H1 (cell line): Measurements from ENCODE around the gene HLA-DQA1. TPM values are rescaled to one million over a fixed set of nuclear protein-coding genes. Genes with fewer than 3 reads are reported as not detected.

Experiments
- CTCF ChIA-PET: fragments of 300-600 bp; sonication (Branson Sonifier 250); formaldehyde crosslinking; loops from one replicate; lab custom pipeline; 2021; ENCODE audit not compliant: partially characterized antibody; lab: Charles Lee
- POLR2A ChIA-PET: fragments of 300-600 bp; sonication (Branson Sonifier 250); formaldehyde crosslinking; loops from one replicate; lab custom pipeline; 2021; ENCODE audit warnings: inconsistent platforms; ENCODE audit not compliant: partially characterized antibody; lab: Charles Lee
- DNase-seq, 2 experiments: peaks; one replicate each; pipeline versions ENCODE4 v3.0.0 to v3.0.0-alpha.2; 2010 to 2022; ENCODE audit warnings: low spot score in 2 of 2, low read depth in 1 of 2, mixed read lengths in 1 of 2
- FAIRE-seq: peaks from 2 replicates; lab custom pipeline; 2011; peaks lifted over from hg19 to GRCh38; lab: Jason Lieb, UNC
- H2AFZ ChIP-seq: 2 replicates; pipeline ENCODE4 v1.8.1; 2012; ENCODE audit warnings: low read length, inconsistent platforms
- H2AK5ac ChIP-seq: 2 replicates; pipeline ENCODE4 v1.6.1; 2013; ENCODE audit warnings: low read depth, low read length
- H2BK120ac ChIP-seq: replicated peaks from 2 replicates; pipeline ENCODE3; 2013; ENCODE audit warnings: low read depth, low read length, inconsistent platforms
- H2BK12ac ChIP-seq: 2 replicates; pipeline ENCODE4 v1.6.1; 2013; ENCODE audit warnings: low read depth, low read length
- H2BK15ac ChIP-seq: 2 replicates; pipeline ENCODE4 v1.6.1; 2013; ENCODE audit warnings: low read length
- H2BK20ac ChIP-seq: 2 replicates; pipeline ENCODE4 v1.6.1; 2013; ENCODE audit warnings: low read length
- H2BK5ac ChIP-seq: 2 replicates; pipeline ENCODE4 v1.6.1; 2013; ENCODE audit warnings: low read depth, low read length
- H3K14ac ChIP-seq: 2 replicates; pipeline ENCODE4 v1.6.1; 2013; ENCODE audit warnings: inconsistent platforms; ENCODE audit not compliant: insufficient read length
- H3K18ac ChIP-seq: 2 replicates; pipeline ENCODE4 v1.6.1; 2013; ENCODE audit warnings: low read length; ENCODE audit errors: extremely low read depth
- H3K23ac ChIP-seq: 2 replicates; pipeline ENCODE4 v1.6.1; 2013; ENCODE audit warnings: inconsistent platforms; ENCODE audit not compliant: insufficient read length
- H3K23me2 ChIP-seq: 2 replicates; pipeline ENCODE4 v1.6.1; 2013; ENCODE audit warnings: low read depth, low read length
- H3K27ac ChIP-seq: 2 replicates; pipeline ENCODE4 v1.6.1; 2011; ENCODE audit warnings: low read depth, low read length, inconsistent platforms
- H3K27me3 ChIP-seq, 4 experiments: replicated peaks in 1 of 4; 1 replicate in 1 of 4; 2 replicates in 3 of 4; pipeline versions ENCODE4 v1.6.1 to v1.8.1; 2011 to 2013; ENCODE audit warnings: low read length in 3 of 4, mild to moderate bottlenecking in 3 of 4, inconsistent platforms in 2 of 4, mixed read lengths in 2 of 4, moderate library complexity in 1 of 4; ENCODE audit not compliant: control insufficient read depth in 3 of 4, insufficient read depth in 3 of 4; ENCODE audit errors: extremely low read depth in 1 of 4
- H3K36me3 ChIP-seq, 4 experiments: 2 replicates each; pipeline versions ENCODE4 v1.6.1 to v1.8.1; 2011 to 2013; ENCODE audit warnings: mild to moderate bottlenecking in 4 of 4, low read length in 3 of 4, moderate library complexity in 2 of 4, control low read depth in 1 of 4, inconsistent platforms in 1 of 4; ENCODE audit not compliant: insufficient read depth in 4 of 4, control insufficient read depth in 2 of 4
- H3K4ac ChIP-seq: replicated peaks from 2 replicates; pipeline ENCODE3; 2013; ENCODE audit warnings: low read length, low read depth, mixed read lengths, inconsistent platforms; ENCODE audit not compliant: insufficient read length
- H3K4me1 ChIP-seq, 4 experiments: replicated peaks in 1 of 4; 1 replicate in 1 of 4; 2 replicates in 3 of 4; pipeline versions ENCODE4 v1.6.1 to v1.8.1; 2011 to 2013; ENCODE audit warnings: low read length in 3 of 4, inconsistent platforms in 2 of 4, mixed read lengths in 1 of 4; ENCODE audit not compliant: insufficient read depth in 4 of 4, control insufficient read depth in 3 of 4
- H3K4me2 ChIP-seq, 2 experiments: 2 replicates each; pipeline versions ENCODE4 v1.6.1 to v1.8.1; 2011 to 2013; ENCODE audit warnings: low read depth in 2 of 2, low read length in 2 of 2, control low read depth in 1 of 2, inconsistent platforms in 1 of 2, mild to moderate bottlenecking in 1 of 2; ENCODE audit not compliant: insufficient read depth in 1 of 2
- H3K4me3 ChIP-seq, 4 experiments: fragments of 200-600, 300-600 bp in 1 of 4; sonication (generic), shearing (Covaris generic), sonication (Bioruptor Twin) in 1 of 4; 2 replicates each; pipeline versions ENCODE4 v1.5.1 to v1.8.1; 2011 to 2016; ENCODE audit warnings: low read length in 4 of 4, low read depth in 3 of 4, control low read depth in 2 of 4, inconsistent platforms in 2 of 4, mild to moderate bottlenecking in 2 of 4, mixed read lengths in 1 of 4, moderate library complexity in 1 of 4; ENCODE audit not compliant: insufficient read depth in 2 of 4; ENCODE audit errors: extremely low read depth in 1 of 4
- H3K56ac ChIP-seq: replicated peaks from 2 replicates; pipeline ENCODE3; 2013; ENCODE audit warnings: low read depth, mild to moderate bottlenecking, mixed read lengths, low read length, inconsistent platforms; ENCODE audit not compliant: insufficient read length
- H3K79me1 ChIP-seq: 2 replicates; pipeline ENCODE4 v1.6.1; 2013; ENCODE audit warnings: low read depth, low read length, control low read depth
- H3K79me2 ChIP-seq, 2 experiments: 2 replicates each; pipeline versions ENCODE4 v1.6.1 to v1.8.1; 2012 to 2013; ENCODE audit warnings: low read length in 2 of 2, mild to moderate bottlenecking in 2 of 2, inconsistent platforms in 1 of 2; ENCODE audit not compliant: insufficient read depth in 2 of 2, control insufficient read depth in 1 of 2
- H3K9ac ChIP-seq, 4 experiments: replicated peaks in 1 of 4; 1 replicate in 1 of 4; 2 replicates in 3 of 4; pipeline versions ENCODE4 v1.6.1 to v1.8.1; 2011 to 2013; ENCODE audit warnings: low read depth in 3 of 4, low read length in 3 of 4, control low read depth in 2 of 4, mild to moderate bottlenecking in 2 of 4, moderate library complexity in 2 of 4, inconsistent platforms in 1 of 4; ENCODE audit errors: extremely low read depth in 1 of 4
- H3K9me3 ChIP-seq, 2 experiments: 2 replicates each; pipeline versions ENCODE4 v1.6.1 to v1.8.1; 2012 to 2013; ENCODE audit warnings: mild to moderate bottlenecking in 2 of 2, moderate library complexity in 2 of 2, control low read depth in 1 of 2, inconsistent platforms in 1 of 2, low read depth in 1 of 2, low read length in 1 of 2, mixed read lengths in 1 of 2; ENCODE audit not compliant: insufficient read depth in 2 of 2
- H4K20me1 ChIP-seq, 2 experiments: replicated peaks in 1 of 2; 2 replicates each; pipeline versions ENCODE3 to v1.8.1; 2011 to 2013; ENCODE audit warnings: inconsistent platforms in 2 of 2, low read length in 2 of 2, mild to moderate bottlenecking in 1 of 2; ENCODE audit not compliant: insufficient read depth in 2 of 2, control insufficient read depth in 1 of 2
- H4K5ac ChIP-seq: 2 replicates; pipeline ENCODE4 v1.6.1; 2013; ENCODE audit warnings: low read length, low read depth, mixed read lengths, inconsistent platforms; ENCODE audit not compliant: insufficient read length
- H4K8ac ChIP-seq: 2 replicates; pipeline ENCODE4 v1.8.0; 2013; ENCODE audit warnings: mild to moderate bottlenecking, moderate library complexity, low read length, inconsistent platforms; ENCODE audit not compliant: insufficient read depth; ENCODE audit errors: extremely low read depth
- H4K91ac ChIP-seq: replicated peaks from 2 replicates; pipeline ENCODE3; 2013; ENCODE audit warnings: low read length, mixed read lengths, inconsistent platforms; ENCODE audit not compliant: insufficient read length
- CHD1 ChIP-seq: IDR thresholded peaks from 2 replicates; pipeline ENCODE4 v1.6.1; 2012; ENCODE audit warnings: low read depth, low read length, improper control_type of control experiment
- CHD2 ChIP-seq: IDR thresholded peaks from 2 replicates; pipeline ENCODE4 v1.6.1; 2012; ENCODE audit warnings: low read length, improper control_type of control experiment
- CTBP2 ChIP-seq: IDR thresholded peaks from 2 replicates; pipeline ENCODE4 v1.7.0; 2011; ENCODE audit warnings: borderline replicate concordance, mild to moderate bottlenecking, moderate library complexity, mixed read lengths, low read length; ENCODE audit not compliant: insufficient read depth, insufficient read length
- KDM5A ChIP-seq: fragments of 200-600 bp; IDR thresholded peaks from 2 replicates; pipeline ENCODE4 v1.7.1; 2012; ENCODE audit warnings: mild to moderate bottlenecking, low read length, inconsistent platforms, mixed read lengths
- POLR2AphosphoS5 ChIP-seq: IDR thresholded peaks from 2 replicates; pipeline ENCODE4 v1.6.1; 2011; ENCODE audit warnings: low read depth, low read length
- RFX5 ChIP-seq: IDR thresholded peaks from 2 replicates; pipeline ENCODE4 v1.6.1; 2011; ENCODE audit warnings: low read depth, low read length, improper control_type of control experiment, borderline replicate concordance
- TBP ChIP-seq: IDR thresholded peaks from 2 replicates; pipeline ENCODE4 v1.6.1; 2011; ENCODE audit warnings: low read depth, low read length, improper control_type of control experiment
- WGBS, 2 experiments: shearing (Covaris generic) in 1 of 2; methylation state at CpG; one replicate each; pipeline versions ENCODE4 v1.1.6 to v1.1.7; 2013 to 2015; ENCODE audit warnings: low lambda C conversion rate in 2 of 2, mixed read lengths in 2 of 2, inconsistent platforms in 1 of 2, low coverage in 1 of 2, missing lambda C conversion rate in 1 of 2; ENCODE audit not compliant: insufficient replicate concordance in 2 of 2, insufficient coverage in 1 of 2, insufficient read length in 1 of 2; ENCODE audit errors: extremely low coverage in 1 of 2, missing lambda C conversion rate in 1 of 2; 5-methylcytosine and 5-hydroxymethylcytosine counted together
- polyA plus RNA-seq, 7 experiments: library from polyadenylated mRNA; depleted of rRNA in 3 of 7; stranded (reverse) in 5 of 7; unstranded in 2 of 7; fragments of >200 nt in 5 of 7; fragments of 200-250 nt in 2 of 7; gene quantifications; 1 replicate in 5 of 7; 2 replicates in 1 of 7; 4 replicates in 1 of 7; pipeline versions ENCODE4 v1.2.1 to v1.2.3, GENCODE V29; 2011 to 2013; ENCODE audit warnings: missing spikeins in 2 of 7, mixed read lengths in 2 of 7
- total RNA-seq: library from RNA; stranded (reverse); fragmentation: NEBNext Ultra II Directional; extraction: Animal tissue kit (Norgen Biotek cat#: 25700); gene quantifications from 2 replicates; pipeline ENCODE4 v1.2.1, GENCODE V29; 2021

The HLA-DQA1 gene
- total and polyA plus RNA-seq, 2 of the 8 experiments (the other 6 are each of a cell fraction or from before 2014, with no cell fraction given), result 0.12 TPM; not detected in 1

DNA sequence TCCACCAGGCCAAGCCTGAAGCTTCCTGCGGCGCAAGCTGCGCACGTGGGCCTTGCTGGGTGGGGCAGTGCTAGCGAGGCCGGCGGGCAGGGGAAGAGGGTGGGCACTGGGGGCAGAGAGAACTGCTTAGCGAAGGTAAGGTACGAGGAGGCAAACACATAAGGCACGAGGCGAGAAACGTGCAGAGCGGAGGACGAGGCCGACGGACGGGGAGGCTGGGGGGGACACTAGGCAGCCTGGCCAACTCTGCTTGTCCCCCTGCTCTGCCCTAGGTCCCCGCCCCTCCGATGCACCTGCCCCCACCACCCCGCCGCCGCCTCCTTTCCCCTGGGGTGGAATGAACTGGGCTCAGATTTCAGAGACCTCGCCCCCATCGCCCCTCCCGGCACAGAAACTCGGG lies 27.1 kb downstream of the HLA-DQA1 start:
- no peaks in the 10 kb centered on the region for H4K20me1 ChIP-seq
- H3K14ac ChIP-seq, result no peak overlapping the region
- no peaks in the 10 kb centered on the region for H3K23me2 ChIP-seq
- DNase-seq (no peak), FAIRE-seq (no peak)
- H3K9me3 ChIP-seq, result no peaks in the 10 kb centered on the region
- H2BK15ac ChIP-seq, result no peak overlapping the region
- H3K18ac ChIP-seq, result no peak overlapping the region
- H3K79me2 ChIP-seq, result no peaks in the 10 kb centered on the region
- no peak overlapping the region for H3K23ac ChIP-seq
- H3K4me1 ChIP-seq, result no peaks in the 10 kb centered on the region; a peak in 1 of 7 replicates
- H3K4me3 ChIP-seq, result peak overlapping the region in 1 of 4 experiments; percentile 37; a peak in 1 of 8 replicates
- H3K36me3 ChIP-seq, result no peaks in the 10 kb centered on the region
- no peak for TF ChIP-seq CTBP2
- no peak for TF ChIP-seq TBP
- no peak for TF ChIP-seq KDM5A
- no peak for TF ChIP-seq RFX5
- TF ChIP-seq CHD2, result no peak
- no peak for TF ChIP-seq POLR2AphosphoS5
- no peak for TF ChIP-seq CHD1
- H4K5ac ChIP-seq, result no peak overlapping the region
- ChIA-PET CTCF (no interaction called here), POLR2A (interaction anchor here (0.6 kb wide), 1 partner anchor 360 kb away, joined by 3 read pairs; no protein-coding TSS in a partner anchor)
- H2AFZ ChIP-seq, result no peak overlapping the region
- H4K8ac ChIP-seq, result no peak overlapping the region
- H3K79me1 ChIP-seq, result no peaks in the 10 kb centered on the region
- no peak overlapping the region for H2BK5ac ChIP-seq
- no peak overlapping the region for H3K9ac ChIP-seq
- H2BK12ac ChIP-seq, result no peak overlapping the region
- H3K4ac ChIP-seq, result no peak overlapping the region
- no peak overlapping the region for H2BK20ac ChIP-seq
- H2AK5ac ChIP-seq, result no peak overlapping the region
- no peak overlapping the region for H3K56ac ChIP-seq
- H3K27me3 ChIP-seq, result peaks cover 0 to 14% (median 5%) of the 10 kb centered on the region in 4 experiments; a peak in 3 of 7 replicates
- H4K91ac ChIP-seq, result no peak overlapping the region
- WGBS, 2 experiments, result 48% methylated on average over 6 of the region's 26 CpGs; no CpG with 5 or more reads in 1 of the 2 experiments
- peak overlapping the region; percentile 33 to 47; a peak in 3 of 4 replicates for H3K4me2 ChIP-seq
- no peak overlapping the region for H2BK120ac ChIP-seq
- no peak overlapping the region for H3K27ac ChIP-seq
